ENCODE results near the gene CCDC15.
A peak's percentile ranks its signal among the peaks of the same experiment; 100 is the strongest.
"Not testable (repeated sequence)": the region's sequence is repeated elsewhere in the genome, so short reads cannot be mapped to it uniquely, and the experiment has no call there.

The CCDC15 gene

DNA sequence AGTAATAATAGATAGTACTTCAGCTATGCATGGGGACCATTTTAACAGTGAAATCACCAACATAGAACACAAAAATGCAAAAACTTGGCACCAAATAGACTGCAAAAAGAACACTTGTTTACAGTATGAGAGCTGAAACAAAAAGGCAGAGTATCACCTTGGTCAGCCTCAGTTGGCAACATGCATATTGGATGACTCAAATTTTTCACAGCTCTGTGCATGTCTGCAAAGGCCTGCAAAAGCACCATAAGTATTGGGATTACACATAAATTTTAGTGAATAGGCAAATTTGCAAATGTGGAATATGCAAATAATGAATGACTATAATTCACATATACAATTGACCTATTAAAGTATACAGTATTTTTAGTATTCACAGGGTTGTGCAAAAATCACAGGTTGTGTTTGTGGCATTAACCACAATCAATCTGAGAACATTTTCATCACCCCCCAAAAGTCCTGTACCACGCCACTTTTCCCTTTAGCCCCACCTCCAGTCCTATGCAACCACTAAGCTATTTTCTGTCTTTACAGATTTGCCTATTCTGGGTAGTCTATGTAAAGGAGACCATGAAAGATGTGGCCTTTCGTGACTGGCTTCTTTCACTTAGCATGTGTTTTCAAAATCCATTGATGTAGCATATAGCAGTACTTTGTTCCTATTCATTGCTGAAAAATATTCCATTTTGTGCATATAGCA lies 47.2 kb downstream of the CCDC15 start:
- no peak for DNase-seq

DNA sequence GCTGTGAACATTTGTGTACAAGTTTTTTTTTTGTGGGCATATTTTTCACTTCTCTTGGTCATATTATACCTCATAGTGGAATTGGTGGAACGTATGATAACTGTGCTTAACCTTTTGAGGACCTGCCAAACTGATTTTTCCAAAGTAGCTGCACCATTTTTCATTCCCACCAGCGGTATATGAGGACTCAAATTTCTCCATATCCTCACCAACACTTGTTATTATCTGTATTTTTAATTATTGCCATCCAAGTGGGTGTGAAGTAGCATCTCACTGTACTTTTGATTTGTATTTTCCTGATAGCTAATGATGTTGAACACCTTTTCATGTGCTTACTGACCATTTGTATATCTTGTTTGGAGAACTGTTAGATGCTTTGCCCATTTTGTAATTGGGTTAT lies 47.8 kb downstream of the CCDC15 start:
- no peak for DNase-seq

DNA sequence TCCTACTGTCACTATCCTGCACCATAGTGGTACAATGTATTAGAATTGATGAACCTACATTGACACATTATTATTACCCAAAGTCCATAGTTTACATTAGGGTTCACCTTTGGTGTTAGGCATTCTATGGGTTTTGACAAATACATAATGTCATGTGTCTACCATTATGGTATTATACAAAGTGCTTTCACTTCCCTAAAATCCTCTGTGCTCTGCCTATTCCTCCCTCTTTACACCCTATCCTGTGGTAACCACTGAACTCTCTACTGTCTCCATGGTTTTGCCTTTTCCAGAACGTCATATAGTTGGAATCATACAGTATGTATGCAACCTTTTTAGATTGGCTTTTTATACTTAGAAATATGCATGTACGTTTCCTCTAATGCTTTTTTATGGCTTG lies 51.5 kb downstream of the CCDC15 start:
- DNase-seq: peak in 2 of 4 experiments; percentile 38 to 51

DNA sequence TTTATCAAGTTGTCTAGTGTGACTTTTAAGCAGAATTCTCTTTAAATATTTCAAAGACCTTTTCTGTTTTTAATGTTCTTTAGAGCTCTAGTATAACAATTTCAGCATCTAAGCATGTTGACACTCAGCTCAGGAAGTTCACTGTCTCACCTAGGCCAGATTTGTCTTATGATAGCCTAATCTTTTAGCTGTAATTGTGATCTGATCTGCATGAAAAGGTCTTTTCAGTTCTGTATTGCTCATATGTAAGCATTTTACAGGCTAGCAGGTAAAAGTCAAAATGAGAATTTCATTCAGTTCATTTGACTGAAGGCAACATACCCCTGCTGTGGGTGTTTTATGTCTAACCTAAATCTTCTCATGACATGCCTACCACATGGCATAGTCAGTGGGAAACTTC lies 62.4 kb downstream of the CCDC15 start:
- no peak for DNase-seq

- no peak for DNase-seq
These were observed 66.3 kb downstream of the CCDC15 start for GRCh38 chr11:125020342-125020741.

- DNase-seq: no peak
These were observed 68.5 kb downstream of the CCDC15 start for GRCh38 chr11:125022551-125022950.

GRCh38 chr11:125025968-125026367 lies 72.0 kb downstream of the CCDC15 start:
- no peak for DNase-seq

GRCh38 chr11:125029431-125029830 lies 75.4 kb downstream of the CCDC15 start:
- DNase-seq: peak in 2 of 4 experiments; percentile 9 to 32

DNA sequence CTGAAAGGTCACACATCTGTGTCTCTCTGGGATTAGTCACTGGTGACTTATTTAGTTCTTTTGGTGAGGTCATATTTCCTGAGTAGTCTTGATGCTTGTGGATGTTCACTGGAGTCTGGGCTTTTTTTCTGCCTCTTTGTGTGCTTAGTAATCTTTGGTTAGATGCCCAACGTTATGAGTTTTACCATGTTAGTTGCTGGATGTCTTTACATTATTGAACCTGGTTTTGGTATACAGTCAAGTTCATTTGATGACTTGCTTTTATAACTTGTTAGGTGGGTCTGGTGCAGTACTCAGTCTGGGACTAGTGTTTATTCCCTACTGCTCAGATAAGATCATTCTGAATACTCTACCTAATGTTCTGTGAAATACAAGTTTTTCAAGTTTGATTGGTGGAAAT lies 82.9 kb downstream of the CCDC15 start:
- DNase-seq: peak; percentile 11 to 79 (median 50)

DNA sequence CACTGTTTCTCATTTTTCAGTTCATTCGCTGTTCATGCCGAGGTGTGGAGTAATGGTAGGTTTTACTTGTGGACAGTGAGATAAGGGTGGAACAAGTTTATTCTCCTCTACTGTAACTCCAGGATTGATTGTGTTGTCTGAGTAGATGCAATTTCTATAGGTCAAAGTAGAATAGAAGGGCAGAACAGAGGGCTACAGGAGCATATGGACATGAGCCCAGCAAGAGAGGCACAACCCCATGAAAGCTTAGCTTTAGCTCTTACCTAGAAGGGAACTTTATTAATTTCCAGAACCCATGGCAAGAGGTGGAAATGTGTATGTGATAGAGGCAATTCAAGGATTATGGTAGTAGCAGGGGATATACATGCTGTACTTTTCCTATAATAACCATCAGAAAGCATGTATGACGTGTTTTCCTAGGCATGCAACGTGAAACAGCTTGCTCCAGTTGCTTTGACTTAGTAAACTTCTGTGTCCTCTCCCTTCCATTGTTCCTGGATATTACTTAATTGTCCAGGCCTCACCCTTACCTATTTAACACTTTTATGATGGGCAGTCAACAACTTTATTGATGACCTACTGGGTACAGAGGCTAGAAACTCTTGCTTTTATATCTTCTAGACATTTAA lies 95.3 kb downstream of the CCDC15 start:
- no peak for DNase-seq

GRCh38 chr11:125052047-125052446 lies 98.0 kb downstream of the CCDC15 start:
- DNase-seq: no peak

- no peak for DNase-seq
These were observed 99.2 kb downstream of the CCDC15 start for GRCh38 chr11:125053167-125053566.

GRCh38 chr11:125055107-125055715 lies 101.2 kb downstream of the CCDC15 start:
- DNase-seq: no peak

DNA sequence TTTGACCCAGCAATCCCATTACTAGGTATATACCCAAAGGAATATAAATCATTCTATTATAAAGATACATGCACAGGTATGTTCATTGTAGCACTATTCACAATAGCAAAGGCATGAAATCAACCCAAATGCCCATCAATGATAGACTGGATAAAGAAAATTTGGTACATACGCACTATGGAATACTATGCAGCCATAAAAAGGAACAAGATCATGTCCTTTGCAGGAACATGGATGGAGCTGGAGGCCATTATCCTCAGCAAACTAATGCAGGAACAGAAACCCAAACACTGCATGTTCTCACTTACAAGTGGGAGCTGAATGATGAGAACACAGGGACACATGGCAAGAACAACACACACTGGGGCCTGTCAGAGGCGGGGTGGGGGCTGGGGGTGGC lies 102.1 kb downstream of the CCDC15 start:
- DNase-seq: not testable (repeated sequence)

- no peak for DNase-seq
These were observed 103.1 kb downstream of the CCDC15 start for GRCh38 chr11:125056931-125057692.

DNA sequence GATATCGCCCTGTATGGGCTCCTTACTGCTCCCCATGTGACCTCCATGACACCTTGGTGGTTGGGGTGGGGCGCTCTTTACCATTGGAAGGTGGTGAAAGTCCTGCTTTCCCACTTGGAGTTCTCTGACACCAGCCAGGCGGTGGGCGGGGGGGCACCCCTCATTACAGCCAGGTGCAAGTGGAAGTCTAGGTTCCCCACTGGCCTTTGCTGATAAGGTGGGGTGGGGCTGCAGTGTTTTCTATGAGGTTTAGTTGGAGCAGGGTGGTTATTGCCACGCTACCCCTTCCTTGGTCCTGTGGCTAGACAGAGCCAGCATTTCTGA lies 103.7 kb downstream of the CCDC15 start:
- DNase-seq: no peak

DNA sequence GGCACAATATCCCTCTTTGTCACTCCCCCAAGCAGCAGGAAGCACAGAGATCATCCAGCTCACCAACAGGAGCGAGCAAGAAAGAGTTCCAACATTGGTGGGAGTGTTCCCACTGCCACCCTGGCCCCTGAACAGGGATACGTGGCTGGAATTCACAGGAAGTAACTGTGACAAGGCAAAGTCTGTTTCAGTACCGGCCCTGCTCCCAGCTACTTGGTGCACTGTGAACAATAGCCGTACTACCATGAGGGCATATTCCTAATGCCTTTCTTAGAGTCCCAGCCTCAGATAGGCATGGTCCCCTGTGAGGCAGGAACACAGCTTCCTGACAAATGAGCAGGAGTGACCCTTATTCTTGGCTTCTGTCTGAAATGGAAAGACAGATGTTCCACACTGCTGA lies 107.3 kb downstream of the CCDC15 start:
- DNase-seq: no peak

GRCh38 chr11:125062218-125062930 lies 108.4 kb downstream of the CCDC15 start:
- no peak for DNase-seq

- DNase-seq: peak; percentile 90 to 95 (median 94)
These were observed 109.0 kb downstream of the CCDC15 start, which contains the start of gene SLC37A2 for GRCh38 chr11:125062931-125063428. SLC37A2 (plus strand) TSS chr11:125063305; CDS start chr11:125063368, 63 bp downstream.

- peak; percentile 34 to 59 (median 47) for DNase-seq
These were observed 109.5 kb downstream of the CCDC15 start for GRCh38 chr11:125063429-125064043.

DNA sequence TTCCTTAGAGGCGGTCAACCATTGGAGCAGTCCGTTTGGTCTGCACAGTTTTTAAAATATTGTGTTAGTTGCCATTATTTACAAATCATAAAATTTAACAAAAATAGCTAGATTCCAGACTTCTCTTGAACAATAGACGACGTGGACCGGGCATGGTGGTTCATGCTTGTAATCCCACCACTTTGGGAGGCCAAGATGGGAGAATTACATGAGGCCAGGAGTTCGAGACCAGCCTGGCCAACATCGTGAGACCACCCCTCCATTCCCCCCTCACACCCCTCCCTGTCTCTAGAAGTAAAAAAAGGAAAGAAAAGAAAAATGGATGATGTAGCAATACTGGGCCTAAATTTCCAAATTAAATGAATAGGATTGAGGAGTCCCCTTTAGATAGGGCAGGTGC lies 110.1 kb downstream of the CCDC15 start:
- no peak for DNase-seq

DNA sequence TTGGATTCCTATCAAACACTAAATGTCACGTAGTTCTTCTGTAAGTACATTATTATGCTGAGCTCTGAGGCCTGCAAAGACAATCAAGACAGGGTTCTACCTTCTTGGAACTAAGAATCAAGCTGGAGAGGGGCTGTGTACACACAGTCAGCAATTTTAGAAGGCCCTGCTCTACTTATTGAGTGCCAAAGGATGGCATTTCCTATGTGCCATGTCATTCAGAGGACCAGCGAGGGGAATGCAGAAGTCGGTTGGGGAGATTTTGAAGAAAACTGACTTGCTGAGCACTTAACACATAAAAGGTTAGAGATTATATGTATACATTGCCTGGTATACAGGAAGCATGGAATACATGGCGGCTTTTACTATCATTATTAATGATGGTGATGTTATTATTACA lies 114.4 kb downstream of the CCDC15 start:
- peak in 3 of 4 experiments; percentile 31 to 57 (median 44) for DNase-seq

Data from suppressor macrophage (primary cell).